ENCODE results near the gene RXFP4. TPM values are rescaled to one million over a fixed set of nuclear protein-coding genes. Genes with fewer than 3 reads are reported as not detected.
A peak's percentile ranks its signal among the peaks of the same experiment; 100 is the strongest.

The RXFP4 gene
- total and polyA plus RNA-seq, 2 of the 13 experiments (the other 11 are each of a cell fraction or from before 2014, with no cell fraction given): 0.38 to 1.4 TPM

DNA sequence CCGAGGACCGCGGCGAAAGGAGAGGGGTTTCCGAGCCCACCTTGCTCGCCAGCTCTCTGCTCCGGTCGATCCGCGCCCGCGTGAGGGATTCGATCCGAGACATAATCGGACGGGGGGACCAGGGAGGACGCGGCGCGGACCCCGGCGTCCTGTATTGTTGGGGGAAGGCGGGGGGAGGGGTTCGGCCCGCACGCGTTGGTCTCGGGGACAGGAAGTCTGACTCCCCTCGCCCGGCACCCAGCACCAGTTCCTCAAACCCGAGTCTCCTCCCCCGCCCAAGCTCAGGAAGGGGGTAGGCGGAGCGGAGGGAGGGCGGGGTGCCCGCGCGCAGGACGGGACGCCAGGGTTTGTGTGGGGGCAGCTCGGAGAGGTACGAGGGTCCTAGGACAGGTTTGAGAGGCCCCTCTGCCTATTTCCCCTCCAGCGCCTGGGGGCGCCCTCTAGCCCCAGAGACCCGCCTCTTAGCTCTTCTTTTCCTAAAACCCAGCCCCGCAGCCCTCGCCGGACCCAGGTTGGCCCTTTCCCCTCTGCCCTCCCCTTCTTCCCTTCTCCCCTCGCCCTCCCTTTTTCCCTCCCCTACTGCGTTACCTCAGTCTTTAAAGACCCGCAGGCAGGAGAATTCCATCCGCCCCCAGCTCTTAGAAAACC lies 37.0 kb downstream of the RXFP4 start, which contains the start of gene ARHGEF2 (continued):
- 0 out of 2 replicates have a peak, but pooled peaks have one; percentile 35 for TF ChIP-seq ZNF431 (CRISPR knock-in tag; IDR thresholded peaks at IDR 0.05; ENCODE audit: borderline replicate concordance, low read depth)
- TF ChIP-seq, protein P1, sequence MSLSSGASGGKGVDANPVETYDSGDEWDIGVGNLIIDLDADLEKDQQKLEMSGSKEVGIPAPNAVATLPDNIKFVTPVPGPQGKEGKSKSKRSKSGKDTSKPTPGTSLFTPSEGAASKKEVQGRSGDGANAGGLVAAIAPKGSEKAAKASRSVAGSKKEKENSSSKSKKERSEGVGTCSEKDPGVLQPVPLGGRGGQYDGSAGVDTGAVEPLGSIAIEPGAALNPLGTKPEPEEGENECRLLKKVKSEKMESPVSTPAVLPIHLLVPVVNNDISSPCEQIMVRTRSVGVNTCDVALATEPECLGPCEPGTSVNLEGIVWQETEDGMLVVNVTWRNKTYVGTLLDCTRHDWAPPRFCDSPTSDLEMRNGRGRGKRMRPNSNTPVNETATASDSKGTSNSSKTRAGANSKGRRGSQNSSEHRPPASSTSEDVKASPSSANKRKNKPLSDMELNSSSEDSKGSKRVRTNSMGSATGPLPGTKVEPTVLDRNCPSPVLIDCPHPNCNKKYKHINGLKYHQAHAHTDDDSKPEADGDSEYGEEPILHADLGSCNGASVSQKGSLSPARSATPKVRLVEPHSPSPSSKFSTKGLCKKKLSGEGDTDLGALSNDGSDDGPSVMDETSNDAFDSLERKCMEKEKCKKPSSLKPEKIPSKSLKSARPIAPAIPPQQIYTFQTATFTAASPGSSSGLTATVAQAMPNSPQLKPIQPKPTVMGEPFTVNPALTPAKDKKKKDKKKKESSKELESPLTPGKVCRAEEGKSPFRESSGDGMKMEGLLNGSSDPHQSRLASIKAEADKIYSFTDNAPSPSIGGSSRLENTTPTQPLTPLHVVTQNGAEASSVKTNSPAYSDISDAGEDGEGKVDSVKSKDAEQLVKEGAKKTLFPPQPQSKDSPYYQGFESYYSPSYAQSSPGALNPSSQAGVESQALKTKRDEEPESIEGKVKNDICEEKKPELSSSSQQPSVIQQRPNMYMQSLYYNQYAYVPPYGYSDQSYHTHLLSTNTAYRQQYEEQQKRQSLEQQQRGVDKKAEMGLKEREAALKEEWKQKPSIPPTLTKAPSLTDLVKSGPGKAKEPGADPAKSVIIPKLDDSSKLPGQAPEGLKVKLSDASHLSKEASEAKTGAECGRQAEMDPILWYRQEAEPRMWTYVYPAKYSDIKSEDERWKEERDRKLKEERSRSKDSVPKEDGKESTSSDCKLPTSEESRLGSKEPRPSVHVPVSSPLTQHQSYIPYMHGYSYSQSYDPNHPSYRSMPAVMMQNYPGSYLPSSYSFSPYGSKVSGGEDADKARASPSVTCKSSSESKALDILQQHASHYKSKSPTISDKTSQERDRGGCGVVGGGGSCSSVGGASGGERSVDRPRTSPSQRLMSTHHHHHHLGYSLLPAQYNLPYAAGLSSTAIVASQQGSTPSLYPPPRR (CRISPR knock-in tag; IDR thresholded peaks at IDR 0.05; ENCODE audit: borderline replicate concordance): no peak
- TF ChIP-seq NR1H2 (CRISPR knock-in tag; IDR thresholded peaks at IDR 0.05; ENCODE audit: borderline replicate concordance, low read depth): no peak
- TF ChIP-seq, protein P2, sequence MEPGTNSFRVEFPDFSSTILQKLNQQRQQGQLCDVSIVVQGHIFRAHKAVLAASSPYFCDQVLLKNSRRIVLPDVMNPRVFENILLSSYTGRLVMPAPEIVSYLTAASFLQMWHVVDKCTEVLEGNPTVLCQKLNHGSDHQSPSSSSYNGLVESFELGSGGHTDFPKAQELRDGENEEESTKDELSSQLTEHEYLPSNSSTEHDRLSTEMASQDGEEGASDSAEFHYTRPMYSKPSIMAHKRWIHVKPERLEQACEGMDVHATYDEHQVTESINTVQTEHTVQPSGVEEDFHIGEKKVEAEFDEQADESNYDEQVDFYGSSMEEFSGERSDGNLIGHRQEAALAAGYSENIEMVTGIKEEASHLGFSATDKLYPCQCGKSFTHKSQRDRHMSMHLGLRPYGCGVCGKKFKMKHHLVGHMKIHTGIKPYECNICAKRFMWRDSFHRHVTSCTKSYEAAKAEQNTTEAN (CRISPR knock-in tag; conservative IDR thresholded peaks at IDR 0.05): no peak
- TF ChIP-seq, protein P3, sequence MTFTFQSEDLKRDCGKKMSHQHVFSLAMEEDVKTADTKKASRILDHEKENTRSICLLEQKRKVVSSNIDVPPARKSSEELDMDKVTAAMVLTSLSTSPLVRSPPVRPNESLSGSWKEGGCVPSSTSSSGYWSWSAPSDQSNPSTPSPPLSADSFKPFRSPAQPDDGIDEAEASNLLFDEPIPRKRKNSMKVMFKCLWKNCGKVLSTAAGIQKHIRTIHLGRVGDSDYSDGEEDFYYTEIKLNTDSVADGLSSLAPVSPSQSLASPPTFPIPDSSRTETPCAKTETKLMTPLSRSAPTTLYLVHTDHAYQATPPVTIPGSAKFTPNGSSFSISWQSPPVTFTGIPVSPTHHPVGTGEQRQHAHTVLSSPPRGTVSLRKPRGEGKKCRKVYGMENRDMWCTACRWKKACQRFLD (CRISPR knock-in tag; IDR thresholded peaks at IDR 0.05; ENCODE audit: borderline replicate concordance): no peak
- TF ChIP-seq ETV5 (CRISPR knock-in tag; IDR thresholded peaks at IDR 0.05; ENCODE audit: borderline replicate concordance): peak; percentile 58; the same call in 1 of the 2 replicates
- TF ChIP-seq, protein P4, sequence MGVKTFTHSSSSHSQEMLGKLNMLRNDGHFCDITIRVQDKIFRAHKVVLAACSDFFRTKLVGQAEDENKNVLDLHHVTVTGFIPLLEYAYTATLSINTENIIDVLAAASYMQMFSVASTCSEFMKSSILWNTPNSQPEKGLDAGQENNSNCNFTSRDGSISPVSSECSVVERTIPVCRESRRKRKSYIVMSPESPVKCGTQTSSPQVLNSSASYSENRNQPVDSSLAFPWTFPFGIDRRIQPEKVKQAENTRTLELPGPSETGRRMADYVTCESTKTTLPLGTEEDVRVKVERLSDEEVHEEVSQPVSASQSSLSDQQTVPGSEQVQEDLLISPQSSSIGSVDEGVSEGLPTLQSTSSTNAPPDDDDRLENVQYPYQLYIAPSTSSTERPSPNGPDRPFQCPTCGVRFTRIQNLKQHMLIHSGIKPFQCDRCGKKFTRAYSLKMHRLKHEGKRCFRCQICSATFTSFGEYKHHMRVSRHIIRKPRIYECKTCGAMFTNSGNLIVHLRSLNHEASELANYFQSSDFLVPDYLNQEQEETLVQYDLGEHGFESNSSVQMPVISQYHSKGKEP (CRISPR knock-in tag; IDR thresholded peaks at IDR 0.05): no peak
- TF ChIP-seq EZH2 (conservative IDR thresholded peaks at IDR 0.05; ENCODE audit: low read depth, low read length): no peak
- no peak; the same call in 1 of the 2 replicates for TF ChIP-seq ZNF121 (CRISPR knock-in tag; IDR thresholded peaks at IDR 0.05)
- TF ChIP-seq, protein P5, sequence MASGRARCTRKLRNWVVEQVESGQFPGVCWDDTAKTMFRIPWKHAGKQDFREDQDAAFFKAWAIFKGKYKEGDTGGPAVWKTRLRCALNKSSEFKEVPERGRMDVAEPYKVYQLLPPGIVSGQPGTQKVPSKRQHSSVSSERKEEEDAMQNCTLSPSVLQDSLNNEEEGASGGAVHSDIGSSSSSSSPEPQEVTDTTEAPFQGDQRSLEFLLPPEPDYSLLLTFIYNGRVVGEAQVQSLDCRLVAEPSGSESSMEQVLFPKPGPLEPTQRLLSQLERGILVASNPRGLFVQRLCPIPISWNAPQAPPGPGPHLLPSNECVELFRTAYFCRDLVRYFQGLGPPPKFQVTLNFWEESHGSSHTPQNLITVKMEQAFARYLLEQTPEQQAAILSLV (CRISPR knock-in tag; IDR thresholded peaks at IDR 0.05; ENCODE audit: borderline replicate concordance): peak; percentile 52; the same call in 1 of the 2 replicates
- no peak for TF ChIP-seq ZNF619 (CRISPR knock-in tag; IDR thresholded peaks at IDR 0.05)
- 0 out of 2 replicates have a peak, but pooled peaks have one; percentile 47 for TF ChIP-seq ARNT2 (CRISPR knock-in tag; IDR thresholded peaks at IDR 0.05; ENCODE audit: low read depth)
- TF ChIP-seq ZMYM3 (CRISPR knock-in tag; IDR thresholded peaks at IDR 0.05): no peak
- no peak for TF ChIP-seq SMARCC2 (IDR thresholded peaks at IDR 0.05)
- TF ChIP-seq, protein P6, sequence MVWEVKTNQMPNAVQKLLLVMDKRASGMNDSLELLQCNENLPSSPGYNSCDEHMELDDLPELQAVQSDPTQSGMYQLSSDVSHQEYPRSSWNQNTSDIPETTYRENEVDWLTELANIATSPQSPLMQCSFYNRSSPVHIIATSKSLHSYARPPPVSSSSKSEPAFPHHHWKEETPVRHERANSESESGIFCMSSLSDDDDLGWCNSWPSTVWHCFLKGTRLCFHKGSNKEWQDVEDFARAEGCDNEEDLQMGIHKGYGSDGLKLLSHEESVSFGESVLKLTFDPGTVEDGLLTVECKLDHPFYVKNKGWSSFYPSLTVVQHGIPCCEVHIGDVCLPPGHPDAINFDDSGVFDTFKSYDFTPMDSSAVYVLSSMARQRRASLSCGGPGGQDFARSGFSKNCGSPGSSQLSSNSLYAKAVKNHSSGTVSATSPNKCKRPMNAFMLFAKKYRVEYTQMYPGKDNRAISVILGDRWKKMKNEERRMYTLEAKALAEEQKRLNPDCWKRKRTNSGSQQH (CRISPR knock-in tag; IDR thresholded peaks at IDR 0.05; ENCODE audit: low read depth): peak; percentile 65; the same call in 1 of the 2 replicates

All from HepG2 (cell line).